ENCODE results near the gene ASIC4.

Gene ASIC4

GRCh38 chr2:219502618-219503017 lies 11.7 kb upstream of the ASIC4 start:
- TF ChIP-seq CTCF (IDR thresholded peaks at IDR 0.05; ENCODE audit: low read length, missing control alignments), result no peak
- no peak overlapping the region for H3K4me3 ChIP-seq (replicated peaks; ENCODE audit: low read depth, low read length)
- DNase-seq (ENCODE audit: low read depth), result no peak

GRCh38 chr2:219505585-219505984 lies 8.7 kb upstream of the ASIC4 start:
- H3K4me3 ChIP-seq (replicated peaks; ENCODE audit: low read depth, low read length), result no peak overlapping the region
- no peak for DNase-seq (ENCODE audit: low read depth)
- TF ChIP-seq CTCF (IDR thresholded peaks at IDR 0.05; ENCODE audit: low read length, missing control alignments), result no peak

- TF ChIP-seq CTCF (IDR thresholded peaks at IDR 0.05; ENCODE audit: low read length, missing control alignments), result no peak
- no peak for DNase-seq (ENCODE audit: low read depth)
- H3K4me3 ChIP-seq (replicated peaks; ENCODE audit: low read depth, low read length), result no peak overlapping the region
Observed at GRCh38 chr2:219506153-219506801, 8.0 kb upstream of the ASIC4 start.

- DNase-seq (ENCODE audit: low read depth), result no peak
- no peak overlapping the region for H3K4me3 ChIP-seq (replicated peaks; ENCODE audit: low read depth, low read length)
- no peak for TF ChIP-seq CTCF (IDR thresholded peaks at IDR 0.05; ENCODE audit: low read length, missing control alignments)
Observed at GRCh38 chr2:219506802-219507526, 7.3 kb upstream of the ASIC4 start.

- DNase-seq (ENCODE audit: low read depth), result no peak
- no peak for TF ChIP-seq CTCF (IDR thresholded peaks at IDR 0.05; ENCODE audit: low read length, missing control alignments)
- H3K4me3 ChIP-seq (replicated peaks; ENCODE audit: low read depth, low read length), result no peak overlapping the region
Observed at GRCh38 chr2:219507581-219508443, 6.5 kb upstream of the ASIC4 start.

GRCh38 chr2:219508444-219508734 lies 5.9 kb upstream of the ASIC4 start:
- DNase-seq (ENCODE audit: low read depth), result no peak
- H3K4me3 ChIP-seq (replicated peaks; ENCODE audit: low read depth, low read length), result no peak overlapping the region
- TF ChIP-seq CTCF (IDR thresholded peaks at IDR 0.05; ENCODE audit: low read length, missing control alignments), result no peak

All from fibroblast of pulmonary artery (primary cell).